KMS-11 (cell line): ENCODE data around the gene PKP2.

ENCODE experiments used
- H2AFZ ChIP-seq: fragments of 200-600 bp; sonication (generic); 2 replicates; pipeline ENCODE4 v1.6.1; 2016; ENCODE audit warnings: antibody characterized with exemption, mixed run types, low read depth
- H3K27ac ChIP-seq: fragments of 200-600 bp; sonication (generic); 2 replicates; pipeline ENCODE4 v1.6.1; 2016; ENCODE audit warnings: mild to moderate bottlenecking, mixed run types
- H3K27me3 ChIP-seq: fragments of 200-600 bp; sonication (generic); 2 replicates; pipeline ENCODE4 v1.6.1; 2017; ENCODE audit warnings: mild to moderate bottlenecking, low read depth, mixed run types, moderate library complexity; ENCODE audit not compliant: insufficient read depth
- H3K36me3 ChIP-seq: fragments of 200-600 bp; sonication (generic); 2 replicates; pipeline ENCODE4 v1.6.1; 2017; ENCODE audit warnings: mild to moderate bottlenecking, mixed run types; ENCODE audit not compliant: insufficient read depth
- H3K4me1 ChIP-seq: fragments of 200-600 bp; sonication (generic); 2 replicates; pipeline ENCODE4 v1.6.1; 2016; ENCODE audit warnings: mild to moderate bottlenecking, low read depth, mixed run types; ENCODE audit not compliant: poor library complexity, severe bottlenecking
- H3K4me2 ChIP-seq: fragments of 200-600 bp; sonication (generic); 2 replicates; pipeline ENCODE4 v1.7.0; 2016; ENCODE audit warnings: mild to moderate bottlenecking, mixed run types
- H3K4me3 ChIP-seq: fragments of 200-600 bp; sonication (generic); IDR thresholded peaks from 2 replicates; pipeline ENCODE4 v1.6.1; 2017; ENCODE audit warnings: low read depth, low read length, mixed read lengths; ENCODE audit not compliant: insufficient read depth
- H3K79me2 ChIP-seq: fragments of 200-600 bp; sonication (generic); 2 replicates; pipeline ENCODE4 v1.6.1; 2016; ENCODE audit warnings: low read depth, mixed run types; ENCODE audit not compliant: insufficient read depth
- H3K9ac ChIP-seq: fragments of 200-600 bp; sonication (generic); 2 replicates; pipeline ENCODE4 v1.6.1; 2016; ENCODE audit warnings: mild to moderate bottlenecking, mixed run types
- H4K20me1 ChIP-seq: fragments of 200-600 bp; sonication (generic); 2 replicates; pipeline ENCODE4 v1.6.1; 2016; ENCODE audit warnings: mild to moderate bottlenecking, mixed run types; ENCODE audit not compliant: insufficient read depth
- TF ChIP-seq, protein P1 (sequence below): fragments of 200-600 bp; sonication (generic); conservative IDR thresholded peaks from 2 replicates; pipeline ENCODE4 v1.6.1; 2017; ENCODE audit warnings: low read depth, mild to moderate bottlenecking, antibody characterized with exemption, low read length, moderate library complexity, mixed read lengths

PKP2 gene

GRCh38 chr12:32828120-32828519 is 68.5 kb downstream of the PKP2 start:
- Histone ChIP-seq H3K79me2 (no peaks in the 10 kb centered on the region), H2AFZ (no peak overlapping the region), H4K20me1 (no peaks in the 10 kb centered on the region), H3K27ac (no peak overlapping the region), H3K36me3 (no peaks in the 10 kb centered on the region), H3K9ac (no peak overlapping the region), H3K4me2 (no peak overlapping the region), H3K4me3 (no peak overlapping the region), H3K27me3 (no peaks in the 10 kb centered on the region), H3K4me1 (no peaks in the 10 kb centered on the region)
- TF ChIP-seq, protein P1, sequence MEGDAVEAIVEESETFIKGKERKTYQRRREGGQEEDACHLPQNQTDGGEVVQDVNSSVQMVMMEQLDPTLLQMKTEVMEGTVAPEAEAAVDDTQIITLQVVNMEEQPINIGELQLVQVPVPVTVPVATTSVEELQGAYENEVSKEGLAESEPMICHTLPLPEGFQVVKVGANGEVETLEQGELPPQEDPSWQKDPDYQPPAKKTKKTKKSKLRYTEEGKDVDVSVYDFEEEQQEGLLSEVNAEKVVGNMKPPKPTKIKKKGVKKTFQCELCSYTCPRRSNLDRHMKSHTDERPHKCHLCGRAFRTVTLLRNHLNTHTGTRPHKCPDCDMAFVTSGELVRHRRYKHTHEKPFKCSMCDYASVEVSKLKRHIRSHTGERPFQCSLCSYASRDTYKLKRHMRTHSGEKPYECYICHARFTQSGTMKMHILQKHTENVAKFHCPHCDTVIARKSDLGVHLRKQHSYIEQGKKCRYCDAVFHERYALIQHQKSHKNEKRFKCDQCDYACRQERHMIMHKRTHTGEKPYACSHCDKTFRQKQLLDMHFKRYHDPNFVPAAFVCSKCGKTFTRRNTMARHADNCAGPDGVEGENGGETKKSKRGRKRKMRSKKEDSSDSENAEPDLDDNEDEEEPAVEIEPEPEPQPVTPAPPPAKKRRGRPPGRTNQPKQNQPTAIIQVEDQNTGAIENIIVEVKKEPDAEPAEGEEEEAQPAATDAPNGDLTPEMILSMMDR, result no peak

GRCh38 chr12:32826807-32827412 is 69.7 kb downstream of the PKP2 start:
- Histone ChIP-seq H2AFZ (no peak overlapping the region), H3K27ac (no peak overlapping the region), H3K9ac (no peak overlapping the region), H3K79me2 (no peaks in the 10 kb centered on the region), H3K4me1 (no peaks in the 10 kb centered on the region), H3K4me3 (no peak overlapping the region), H3K36me3 (no peaks in the 10 kb centered on the region), H3K4me2 (no peak overlapping the region), H3K27me3 (no peaks in the 10 kb centered on the region), H4K20me1 (no peaks in the 10 kb centered on the region)
- TF ChIP-seq, protein P1, result no peak

DNA sequence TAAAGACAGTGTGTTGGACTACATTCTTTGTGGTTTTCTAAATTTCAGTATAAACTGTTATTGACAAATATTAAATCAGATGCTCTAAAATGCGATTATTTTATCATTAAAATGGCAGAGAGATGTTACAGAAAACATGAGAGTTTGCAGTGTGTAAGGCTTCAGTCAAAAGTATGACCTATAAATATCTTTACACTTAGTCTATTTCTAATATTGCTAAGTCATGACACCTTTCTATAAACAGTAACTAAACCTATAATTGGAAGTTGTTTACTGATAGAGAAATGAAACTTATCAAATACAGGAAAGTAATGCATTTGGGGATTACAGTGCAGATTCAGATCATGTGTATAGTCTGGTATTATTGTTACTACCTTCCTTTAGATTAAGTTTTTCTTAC is 72.0 kb downstream of the PKP2 start:
- TF ChIP-seq, protein P1, result no peak
- Histone ChIP-seq H3K4me2 (no peak overlapping the region), H3K4me1 (no peaks in the 10 kb centered on the region)

GRCh38 chr12:32822344-32822743 is 74.2 kb downstream of the PKP2 start:
- H3K4me1 ChIP-seq, result no peaks in the 10 kb centered on the region
- no peak overlapping the region for H3K27ac ChIP-seq
- H3K4me2 ChIP-seq, result no peak overlapping the region
- TF ChIP-seq, protein P1, result no peak
- no peaks in the 10 kb centered on the region for H3K27me3 ChIP-seq
- no peak overlapping the region for H2AFZ ChIP-seq
- H3K79me2 ChIP-seq, result no peaks in the 10 kb centered on the region
- H3K4me3 ChIP-seq, result no peak overlapping the region
- no peaks in the 10 kb centered on the region for H4K20me1 ChIP-seq
- H3K36me3 ChIP-seq, result peaks cover 4% of the 10 kb centered on the region; the same call in 1 of the 2 replicates
- no peak overlapping the region for H3K9ac ChIP-seq

More for the DNA sequence above, 72.0 kb downstream of the PKP2 start:
- Histone ChIP-seq H3K79me2 (no peaks in the 10 kb centered on the region), H3K27ac (no peak overlapping the region), H4K20me1 (no peaks in the 10 kb centered on the region), H3K36me3 (no peaks in the 10 kb centered on the region; the same call in 1 of the 2 replicates), H3K9ac (no peak overlapping the region), H3K27me3 (no peaks in the 10 kb centered on the region), H2AFZ (no peak overlapping the region), H3K4me3 (no peak overlapping the region)
